Thyroid gland (tissue), 4 donors: ENCODE measurements around the gene USP51. TPM values are rescaled to one million over a fixed set of nuclear protein-coding genes. Genes with fewer than 3 reads are reported as not detected.
"Not testable (repeated sequence)": the region's sequence is repeated elsewhere in the genome, so short reads cannot be mapped to it uniquely, and the experiment has no call there.

Source experiments
- DNase-seq, 2 donors: peaks; one replicate each; pipeline ENCODE4 v3.0.0-alpha.2; 2019
- H3K27ac ChIP-seq, 3 donors: fragments of 200-600 bp; sonication (generic); 1 replicate in 2 of 3; 2 replicates in 1 of 3; pipeline ENCODE4 v1.5.1; 2016 to 2019; ENCODE audit warnings: mild to moderate bottlenecking in 1 of 3, moderate library complexity in 1 of 3
- H3K27me3 ChIP-seq: fragments of 200-600 bp; sonication (generic); one replicate; pipeline ENCODE4 v1.5.1; 2019
- H3K36me3 ChIP-seq, 2 donors: fragments of 200-600 bp; sonication (generic); one replicate each; pipeline ENCODE4 v1.5.1; 2016 to 2019
- H3K4me1 ChIP-seq, 2 donors: fragments of 200-600 bp; sonication (generic); one replicate each; pipeline ENCODE4 v1.5.1; 2017 to 2019
- H3K4me3 ChIP-seq, 3 donors: fragments of 200-600 bp; sonication (generic); replicated peaks in 1 of 3; 1 replicate in 2 of 3; 2 replicates in 1 of 3; pipeline ENCODE4 v1.5.1; 2016; ENCODE audit warnings: mild to moderate bottlenecking in 1 of 3
- H3K9me3 ChIP-seq: fragments of 200-600 bp; sonication (generic); one replicate; pipeline ENCODE4 v1.5.1; 2017
- POLR2A ChIP-seq, 2 donors: fragments of 450-650 bp; IDR thresholded peaks; one replicate each; pipeline ENCODE4 v1.6.1; 2017; ENCODE audit warnings: antibody characterized with exemption in 2 of 2, mild to moderate bottlenecking in 2 of 2, moderate library complexity in 1 of 2
- WGBS, 2 donors: methylation state at CpG; one replicate each; pipeline ENCODE4 v1.1.5; 2017; 5-methylcytosine and 5-hydroxymethylcytosine counted together
- intact Hi-C: fragments of 100-400 bp; cut with DNase I; formaldehyde crosslinking; loops from one replicate; pipeline ENCODE4 v1.15.1; 2023
- total RNA-seq, 4 donors: library from RNA; depleted of rRNA; stranded (reverse); fragments of >200 nt; gene quantifications; one replicate each; pipeline ENCODE4 v1.2.3, GENCODE V29; 2016
- TF ChIP-seq, protein P1 (sequence below), 6 experiments: fragments of 200-600 bp in 3 of 6; fragments of 450-650 bp in 3 of 6; sonication (generic) in 3 of 6; IDR thresholded peaks; one replicate each; pipeline ENCODE4 v1.5.1; 2016 to 2019; ENCODE audit warnings: antibody characterized with exemption in 6 of 6, mild to moderate bottlenecking in 2 of 6, inconsistent platforms in 1 of 6, moderate library complexity in 1 of 6

Gene USP51
- total RNA-seq, 4 donors from 2014 or later: 5.5 to 12.7 (median 8.5) TPM

- 15 to 42% methylated on average over 2 to 5 of the region's 23 CpGs for WGBS, 2 donors
- no peaks in the 10 kb centered on the region for H3K9me3 ChIP-seq
- intact Hi-C loops: no loop called here
- H3K4me1 ChIP-seq: no peaks in the 10 kb centered on the region
- H3K36me3 ChIP-seq: no peaks in the 10 kb centered on the region
- TF ChIP-seq, protein P1, sequence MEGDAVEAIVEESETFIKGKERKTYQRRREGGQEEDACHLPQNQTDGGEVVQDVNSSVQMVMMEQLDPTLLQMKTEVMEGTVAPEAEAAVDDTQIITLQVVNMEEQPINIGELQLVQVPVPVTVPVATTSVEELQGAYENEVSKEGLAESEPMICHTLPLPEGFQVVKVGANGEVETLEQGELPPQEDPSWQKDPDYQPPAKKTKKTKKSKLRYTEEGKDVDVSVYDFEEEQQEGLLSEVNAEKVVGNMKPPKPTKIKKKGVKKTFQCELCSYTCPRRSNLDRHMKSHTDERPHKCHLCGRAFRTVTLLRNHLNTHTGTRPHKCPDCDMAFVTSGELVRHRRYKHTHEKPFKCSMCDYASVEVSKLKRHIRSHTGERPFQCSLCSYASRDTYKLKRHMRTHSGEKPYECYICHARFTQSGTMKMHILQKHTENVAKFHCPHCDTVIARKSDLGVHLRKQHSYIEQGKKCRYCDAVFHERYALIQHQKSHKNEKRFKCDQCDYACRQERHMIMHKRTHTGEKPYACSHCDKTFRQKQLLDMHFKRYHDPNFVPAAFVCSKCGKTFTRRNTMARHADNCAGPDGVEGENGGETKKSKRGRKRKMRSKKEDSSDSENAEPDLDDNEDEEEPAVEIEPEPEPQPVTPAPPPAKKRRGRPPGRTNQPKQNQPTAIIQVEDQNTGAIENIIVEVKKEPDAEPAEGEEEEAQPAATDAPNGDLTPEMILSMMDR (IDR thresholded peaks at IDR 0.05): no peak
- TF ChIP-seq POLR2A (IDR thresholded peaks at IDR 0.05): no peak
- H3K27ac ChIP-seq: peak overlapping the region; percentile 21 to 98 (median 90)
- DNase-seq: no peak
- H3K4me3 ChIP-seq: peak overlapping the region in 1 of 3 donors; percentile 40
- no peaks in the 10 kb centered on the region for H3K27me3 ChIP-seq
Measured at GRCh38 chrX:55488006-55488592, 1.5 kb downstream of the USP51 start.

- WGBS, 2 donors: 100% methylated on average over 1 of the region's 2 CpGs
- intact Hi-C loops: no loop called here
Measured at GRCh38 chrX:55487143-55487542, 2.5 kb downstream of the USP51 start.

GRCh38 chrX:55486736-55487135, 2.9 kb downstream of the USP51 start:
- TF ChIP-seq, protein P1 (IDR thresholded peaks at IDR 0.05): no peak
- no peak for TF ChIP-seq POLR2A (IDR thresholded peaks at IDR 0.05)
- Histone ChIP-seq H3K36me3 (no peaks in the 10 kb centered on the region), H3K27me3 (no peaks in the 10 kb centered on the region), H3K4me1 (no peaks in the 10 kb centered on the region), H3K27ac (no peak overlapping the region), H3K4me3 (no peak overlapping the region), H3K9me3 (no peaks in the 10 kb centered on the region)
- WGBS, 2 donors: 87 to 96% methylated on average over 3 of the region's 3 CpGs
- DNase-seq: no peak
- intact Hi-C loops: no loop called here

More at GRCh38 chrX:55487143-55487542, 2.5 kb downstream of the USP51 start:
- no peak overlapping the region for H3K27ac ChIP-seq
- H3K4me1 ChIP-seq: no peaks in the 10 kb centered on the region
- no peak overlapping the region for H3K4me3 ChIP-seq
- no peaks in the 10 kb centered on the region for H3K27me3 ChIP-seq
- H3K36me3 ChIP-seq: no peaks in the 10 kb centered on the region
- TF ChIP-seq, protein P1 (IDR thresholded peaks at IDR 0.05): no peak
- TF ChIP-seq POLR2A (IDR thresholded peaks at IDR 0.05): no peak
- H3K9me3 ChIP-seq: no peaks in the 10 kb centered on the region
- no peak for DNase-seq

- Histone ChIP-seq H3K4me3 (no peak overlapping the region), H3K27me3 (no peaks in the 10 kb centered on the region), H3K36me3 (no peaks in the 10 kb centered on the region), H3K27ac (no peak overlapping the region), H3K4me1 (no peaks in the 10 kb centered on the region), H3K9me3 (no peaks in the 10 kb centered on the region)
- TF ChIP-seq POLR2A (IDR thresholded peaks at IDR 0.05): no peak
- TF ChIP-seq, protein P1 (IDR thresholded peaks at IDR 0.05): no peak
- intact Hi-C loops: no loop called here
- no peak for DNase-seq
Measured at GRCh38 chrX:55484948-55485347, 4.7 kb downstream of the USP51 start.

DNA sequence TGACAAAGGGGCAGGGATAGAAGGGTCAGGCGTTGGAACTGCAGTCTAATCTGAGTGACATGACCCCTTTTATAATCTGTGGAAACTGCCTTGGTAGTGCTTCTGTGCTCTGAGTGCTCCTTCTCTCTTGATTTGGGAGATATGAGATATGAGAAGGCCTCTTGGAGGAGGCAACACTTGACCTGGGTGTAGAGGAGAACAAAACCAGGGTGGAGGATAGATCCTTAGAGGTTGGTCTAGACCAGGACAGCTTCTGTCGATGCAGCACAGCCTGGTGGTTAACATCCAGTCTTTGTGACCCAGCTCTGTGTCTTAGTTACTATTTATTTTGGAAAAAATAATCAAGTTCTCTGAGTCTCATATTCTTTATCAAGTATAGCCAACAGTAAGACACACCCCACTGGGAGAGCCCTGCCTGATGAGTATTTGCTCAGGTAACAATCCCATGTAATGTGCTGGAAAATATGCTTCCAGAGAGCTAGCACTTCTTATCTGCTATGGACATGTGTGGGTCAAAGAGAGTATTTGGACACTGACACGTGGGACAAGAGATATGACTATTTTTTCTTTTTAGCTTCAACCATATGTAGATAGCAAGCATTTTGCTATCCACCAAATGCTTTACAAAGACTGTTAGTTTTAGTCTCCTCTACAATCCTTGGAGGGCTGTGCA, 9.1 kb downstream of the USP51 start:
- H3K4me1 ChIP-seq: no peaks in the 10 kb centered on the region
- H3K27me3 ChIP-seq: no peaks in the 10 kb centered on the region
- H3K36me3 ChIP-seq: no peaks in the 10 kb centered on the region
- H3K27ac ChIP-seq: no peak overlapping the region
- no peak for DNase-seq
- intact Hi-C loops: no loop called here
- H3K4me3 ChIP-seq: no peak overlapping the region
- no peaks in the 10 kb centered on the region for H3K9me3 ChIP-seq
- 74 to 77% methylated on average over 3 of the region's 3 CpGs for WGBS, 2 donors
- TF ChIP-seq, protein P1 (IDR thresholded peaks at IDR 0.05): no peak
- TF ChIP-seq POLR2A (IDR thresholded peaks at IDR 0.05): no peak

DNA sequence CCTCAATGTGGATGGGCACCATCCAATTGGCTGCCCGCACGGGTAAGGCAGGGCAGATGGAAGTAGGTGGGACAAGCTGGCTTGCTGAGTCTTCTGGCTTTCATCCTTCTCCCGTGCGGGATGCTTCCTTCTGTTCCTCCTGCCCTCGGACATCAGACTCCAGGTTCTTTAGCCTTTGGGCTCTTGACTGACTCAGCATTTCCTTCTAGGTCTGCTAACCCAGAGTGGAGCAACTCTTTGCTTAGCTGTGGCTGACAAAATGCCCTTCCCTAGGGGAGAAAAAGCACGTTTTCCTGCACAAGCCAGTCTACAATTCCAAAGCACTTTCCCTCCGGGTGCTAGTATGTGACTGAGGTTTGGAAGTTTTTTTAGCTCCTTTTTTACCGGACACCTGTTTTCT, 9.7 kb downstream of the USP51 start:
- H3K4me3 ChIP-seq, H3K27me3 ChIP-seq, intact Hi-C loops, H3K27ac ChIP-seq, H3K4me1 ChIP-seq, H3K36me3 ChIP-seq, H3K9me3 ChIP-seq, DNase-seq: not testable (repeated sequence)
- WGBS, 2 donors: 52 to 53% methylated on average over 2 to 4 of the region's 8 CpGs

DNA sequence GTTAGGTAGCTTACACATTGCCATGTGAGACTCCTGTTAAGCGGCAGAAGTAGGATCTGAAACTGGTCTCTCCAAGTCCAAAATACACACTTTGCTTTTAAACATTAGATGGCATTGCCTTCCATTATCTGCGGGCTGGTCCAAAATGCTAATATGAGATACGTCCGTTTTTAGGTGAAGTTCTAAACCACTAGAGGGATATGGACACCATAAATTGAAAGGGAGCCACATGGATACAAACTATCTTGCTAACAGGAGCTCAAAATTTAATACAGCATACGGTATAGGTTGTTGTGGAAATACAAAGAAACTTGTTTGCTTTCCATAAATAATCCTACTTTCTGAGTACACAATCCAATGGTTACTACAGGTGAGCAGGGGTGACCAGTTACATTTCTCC, 23.9 kb downstream of the USP51 start:
- DNase-seq, H3K36me3 ChIP-seq, H3K4me3 ChIP-seq, H3K27me3 ChIP-seq, H3K9me3 ChIP-seq, H3K27ac ChIP-seq, H3K4me1 ChIP-seq, intact Hi-C loops: not testable (repeated sequence)
- no CpG with 5 or more reads among the region's 5 CpGs for WGBS, 2 donors

DNA sequence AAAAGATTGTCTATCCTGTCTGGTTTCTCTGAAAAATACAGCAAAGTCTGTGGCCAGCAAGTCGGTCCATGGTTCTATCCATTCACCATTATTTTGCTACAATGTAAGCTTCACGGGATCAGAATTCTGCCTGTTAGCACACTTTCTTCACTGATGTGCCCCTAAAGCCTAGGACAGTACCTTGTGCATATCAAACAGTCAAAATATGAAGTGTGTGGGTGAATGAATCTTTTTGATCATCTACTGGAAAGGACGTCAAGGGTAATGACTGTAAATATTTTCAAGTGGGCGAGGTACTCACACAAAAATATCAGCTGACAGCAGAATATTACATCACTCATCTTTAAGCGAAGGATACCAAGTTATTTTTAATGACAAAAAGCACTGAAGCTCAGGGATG, 24.5 kb downstream of the USP51 start:
- DNase-seq, H3K4me3 ChIP-seq, intact Hi-C loops, H3K27me3 ChIP-seq, H3K9me3 ChIP-seq, H3K36me3 ChIP-seq, H3K4me1 ChIP-seq, H3K27ac ChIP-seq: not testable (repeated sequence)
- WGBS, 2 donors: no CpG with 5 or more reads among the region's 5 CpGs
